Uterus (tissue), 2 donors: ENCODE results near the gene CAMKV.

Experiments
- CTCF ChIP-seq, 4 experiments: fragments of 200-600 bp in 2 of 4; fragments of 450-650 bp in 2 of 4; sonication (generic) in 2 of 4; IDR thresholded peaks; one replicate each; pipeline ENCODE4 v1.5.1; 2016 to 2019; ENCODE audit warnings: antibody characterized with exemption in 4 of 4, mild to moderate bottlenecking in 2 of 4, moderate library complexity in 1 of 4
- POLR2A ChIP-seq, 2 donors: fragments of 450-650 bp; IDR thresholded peaks; one replicate each; pipeline ENCODE4 v1.6.1; 2016; ENCODE audit warnings: antibody characterized with exemption in 2 of 2, mild to moderate bottlenecking in 1 of 2, moderate library complexity in 1 of 2

GRCh38 chr3:49812916-49813496, 56.7 kb downstream of the CAMKV start:
- TF ChIP-seq CTCF (IDR thresholded peaks at IDR 0.05) = no peak
- no peak for TF ChIP-seq POLR2A (IDR thresholded peaks at IDR 0.05)
